CD4-positive, alpha-beta T cell (primary cell): ENCODE results near the gene SLC23A2. TPM values are rescaled to one million over a fixed set of nuclear protein-coding genes. Genes with fewer than 3 reads are reported as not detected.

ENCODE experiments used
- ATAC-seq: fragments of 200-7000 bp; cut with Tn5 transposase; one replicate; pipeline ENCODE4 v1.10.0; 2022; ENCODE audit warnings: mild to moderate bottlenecking; ENCODE audit not compliant: poor library complexity
- CTCF ChIA-PET: fragments of 350-600 bp; sonication (Branson Sonifier 250); formaldehyde crosslinking; loops from one replicate; lab custom pipeline; 2021; ENCODE audit warnings: antibody characterized with exemption, inconsistent platforms; lab: Charles Lee
- POLR2A ChIA-PET: fragments of 350-600 bp; sonication (Branson Sonifier 250); formaldehyde crosslinking; loops from one replicate; lab custom pipeline; 2021; ENCODE audit warnings: antibody characterized with exemption, inconsistent platforms; lab: Charles Lee
- DNase-seq, 14 experiments: peaks; one replicate each; pipeline ENCODE4 v3.0.0-alpha.2; 2013 to 2020; ENCODE audit warnings: mixed read lengths in 2 of 14
- H3K27ac ChIP-seq, 2 donors: one replicate each; pipeline versions ENCODE4 v1.5.1 to v1.7.0; 2013; ENCODE audit warnings: low read length in 2 of 2, low read depth in 1 of 2, mild to moderate bottlenecking in 1 of 2
- H3K27me3 ChIP-seq, 2 experiments: 1 replicate in 1 of 2; 2 replicates in 1 of 2; pipeline versions ENCODE4 v1.6.1 to v1.7.0; 2013; ENCODE audit warnings: low read length in 2 of 2, control low read depth in 1 of 2, mild to moderate bottlenecking in 1 of 2, moderate library complexity in 1 of 2; ENCODE audit not compliant: insufficient read depth in 2 of 2, control insufficient read depth in 1 of 2
- H3K36me3 ChIP-seq: one replicate; pipeline ENCODE4 v1.6.1; 2013; ENCODE audit warnings: low read length, control low read depth; ENCODE audit not compliant: insufficient read depth
- H3K4me1 ChIP-seq: one replicate; pipeline ENCODE4 v1.6.1; 2013; ENCODE audit warnings: low read length, control low read depth; ENCODE audit not compliant: insufficient read depth
- H3K4me3 ChIP-seq: one replicate; pipeline ENCODE4 v1.5.1; 2013; ENCODE audit warnings: mild to moderate bottlenecking, low read length, moderate library complexity
- H3K9me3 ChIP-seq, 2 experiments: 1 replicate in 1 of 2; 2 replicates in 1 of 2; pipeline versions ENCODE4 v1.6.1 to v1.7.0; 2013; ENCODE audit warnings: low read length in 2 of 2, mild to moderate bottlenecking in 2 of 2, control low read depth in 1 of 2, moderate library complexity in 1 of 2; ENCODE audit not compliant: control insufficient read depth in 1 of 2, insufficient read depth in 1 of 2
- H3K27ac Mint-ChIP-seq: one replicate; pipeline ENCODE4 v1.8.0; 2020; ENCODE audit warnings: mixed read lengths
- H3K27me3 Mint-ChIP-seq: one replicate; pipeline ENCODE4 v1.8.0; 2021; ENCODE audit warnings: mixed read lengths
- H3K36me3 Mint-ChIP-seq: one replicate; pipeline ENCODE4 v1.8.0; 2021; ENCODE audit warnings: low read depth, mixed read lengths
- H3K4me1 Mint-ChIP-seq: one replicate; pipeline ENCODE4 v1.8.0; 2021; ENCODE audit warnings: low read depth, mixed read lengths
- H3K4me3 Mint-ChIP-seq: one replicate; pipeline ENCODE4 v1.8.0; 2020; ENCODE audit warnings: mild to moderate bottlenecking, mixed read lengths
- H3K9me3 Mint-ChIP-seq: one replicate; pipeline ENCODE4 v1.8.0; 2020; ENCODE audit warnings: mixed read lengths
- intact Hi-C, 2 experiments: fragments of 100-400 bp; cut with DNase I in 1 of 2; cut with micrococcal nuclease in 1 of 2; formaldehyde crosslinking; loops; one replicate each; pipeline versions ENCODE4 v1.15.1 to v1.9.0; 2023 to 2025; cut with DNase I, micrococcal nuclease
- total RNA-seq, 174 experiments: library from RNA in 2 of 174; stranded (reverse) in 2 of 174; gene quantifications; one replicate each; pipeline ENCODE4 v1.2.3 and lab custom pipeline; 2021 to 2026
- TF ChIP-seq, protein P1 (sequence below): fragments of 200-600 bp; IDR thresholded peaks from one replicate; pipeline ENCODE4 v1.8.0; 2022; ENCODE audit warnings: antibody characterized with exemption, mild to moderate bottlenecking

SLC23A2 gene
- total RNA-seq, 2 experiments from 2014 or later, result 22.8 to 23.0 TPM

GRCh38 chr20:4836935-4837334, 164.4 kb downstream of the SLC23A2 start:
- TF ChIP-seq, protein P1, sequence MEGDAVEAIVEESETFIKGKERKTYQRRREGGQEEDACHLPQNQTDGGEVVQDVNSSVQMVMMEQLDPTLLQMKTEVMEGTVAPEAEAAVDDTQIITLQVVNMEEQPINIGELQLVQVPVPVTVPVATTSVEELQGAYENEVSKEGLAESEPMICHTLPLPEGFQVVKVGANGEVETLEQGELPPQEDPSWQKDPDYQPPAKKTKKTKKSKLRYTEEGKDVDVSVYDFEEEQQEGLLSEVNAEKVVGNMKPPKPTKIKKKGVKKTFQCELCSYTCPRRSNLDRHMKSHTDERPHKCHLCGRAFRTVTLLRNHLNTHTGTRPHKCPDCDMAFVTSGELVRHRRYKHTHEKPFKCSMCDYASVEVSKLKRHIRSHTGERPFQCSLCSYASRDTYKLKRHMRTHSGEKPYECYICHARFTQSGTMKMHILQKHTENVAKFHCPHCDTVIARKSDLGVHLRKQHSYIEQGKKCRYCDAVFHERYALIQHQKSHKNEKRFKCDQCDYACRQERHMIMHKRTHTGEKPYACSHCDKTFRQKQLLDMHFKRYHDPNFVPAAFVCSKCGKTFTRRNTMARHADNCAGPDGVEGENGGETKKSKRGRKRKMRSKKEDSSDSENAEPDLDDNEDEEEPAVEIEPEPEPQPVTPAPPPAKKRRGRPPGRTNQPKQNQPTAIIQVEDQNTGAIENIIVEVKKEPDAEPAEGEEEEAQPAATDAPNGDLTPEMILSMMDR, result no peak
- Histone ChIP-seq H3K27ac (no peak overlapping the region), H3K27me3 (no peaks in the 10 kb centered on the region), H3K4me1 (no peaks in the 10 kb centered on the region), H3K4me3 (no peak overlapping the region), H3K9me3 (no peaks in the 10 kb centered on the region), H3K36me3 (no peaks in the 10 kb centered on the region)
- H3K27me3 Mint-ChIP-seq, result no peaks in the 10 kb centered on the region
- ATAC-seq, result no peak
- no peak overlapping the region for H3K27ac Mint-ChIP-seq
- no peak overlapping the region for H3K4me3 Mint-ChIP-seq
- H3K36me3 Mint-ChIP-seq, result no peaks in the 10 kb centered on the region
- ChIA-PET CTCF (no interaction called here), POLR2A (interaction anchor here (0.6 to 1.0 kb wide), 3 partner anchors 9 to 725 kb away, joined by 3 to 5 read pairs (median 3); no protein-coding TSS in a partner anchor)
- intact Hi-C loops, result no loop called here
- peaks cover 3% of the 10 kb centered on the region for H3K9me3 Mint-ChIP-seq
- no peaks in the 10 kb centered on the region for H3K4me1 Mint-ChIP-seq
- DNase-seq, result no peak

GRCh38 chr20:4836473-4836872, 164.8 kb downstream of the SLC23A2 start:
- CTCF ChIA-PET, result no interaction called here
- Mint-ChIP-seq H3K36me3 (no peaks in the 10 kb centered on the region), H3K27ac (no peak overlapping the region)

DNA sequence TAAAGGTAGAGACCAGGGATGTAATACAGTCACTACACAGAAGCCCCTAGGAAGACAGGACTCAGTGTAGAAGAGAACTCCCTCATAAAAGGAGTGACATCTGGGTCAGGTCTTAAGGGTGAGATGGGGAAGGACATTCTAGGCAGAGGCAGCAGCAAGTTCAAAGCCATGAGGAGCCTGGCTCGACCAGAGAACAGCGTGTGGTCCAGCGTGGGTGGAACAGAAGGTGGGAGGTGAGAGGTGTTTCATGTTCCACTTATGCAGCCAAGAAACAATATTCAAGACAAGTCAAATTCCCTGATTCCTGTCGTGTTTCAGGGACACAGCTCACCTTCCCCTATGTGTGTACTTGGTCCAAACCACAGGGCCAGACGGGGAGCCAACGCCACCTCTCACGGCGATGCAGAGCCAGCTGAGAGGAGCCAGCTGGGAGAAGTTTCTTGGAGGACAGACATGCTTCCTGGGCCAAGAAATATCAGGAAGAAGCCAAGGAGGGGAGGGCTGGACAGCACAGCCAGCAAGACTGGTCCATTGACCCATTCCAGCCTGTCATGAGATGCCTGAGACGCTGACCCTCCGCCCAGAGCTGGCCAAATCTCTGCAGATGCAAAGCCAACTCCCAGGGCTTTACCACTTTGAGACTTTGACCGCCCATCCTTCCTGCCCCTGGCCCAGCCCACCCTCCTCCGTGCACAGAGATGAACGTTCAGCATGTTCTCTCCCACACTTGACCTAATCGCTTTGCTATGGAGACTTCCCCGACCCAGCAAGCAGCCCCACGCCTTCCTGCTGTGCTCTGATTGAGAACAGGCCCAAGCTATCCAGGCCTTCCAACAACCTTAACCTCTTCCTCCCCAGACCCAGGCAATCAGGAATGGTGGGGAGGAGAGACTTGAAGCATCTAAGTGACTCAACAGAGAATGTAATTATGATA, 165.8 kb downstream of the SLC23A2 start:
- H3K27me3 Mint-ChIP-seq, result no peaks in the 10 kb centered on the region
- intact Hi-C loops, result no loop called here
- ATAC-seq, result no peak
- ChIA-PET POLR2A (interaction anchor here (0.6 kb wide), 1 partner anchor 13 kb away, joined by 3 read pairs; no protein-coding TSS in a partner anchor), CTCF (no interaction called here)
- no peak overlapping the region for H3K4me3 Mint-ChIP-seq
- no peaks in the 10 kb centered on the region for H3K36me3 Mint-ChIP-seq
- DNase-seq, result no peak
- Histone ChIP-seq H3K4me3 (no peak overlapping the region), H3K4me1 (no peaks in the 10 kb centered on the region), H3K27me3 (no peaks in the 10 kb centered on the region), H3K27ac (no peak overlapping the region), H3K36me3 (no peaks in the 10 kb centered on the region), H3K9me3 (no peaks in the 10 kb centered on the region)
- peaks cover 6% of the 10 kb centered on the region for H3K9me3 Mint-ChIP-seq
- H3K4me1 Mint-ChIP-seq, result no peaks in the 10 kb centered on the region
- TF ChIP-seq, protein P1, result no peak
- H3K27ac Mint-ChIP-seq, result no peak overlapping the region

More at GRCh38 chr20:4836473-4836872, 164.8 kb downstream of the SLC23A2 start:
- Histone ChIP-seq H3K27me3 (no peaks in the 10 kb centered on the region), H3K4me1 (no peaks in the 10 kb centered on the region), H3K36me3 (no peaks in the 10 kb centered on the region), H3K4me3 (no peak overlapping the region), H3K27ac (no peak overlapping the region), H3K9me3 (no peaks in the 10 kb centered on the region)
- Mint-ChIP-seq H3K27me3 (no peaks in the 10 kb centered on the region), H3K9me3 (peaks cover 6% of the 10 kb centered on the region), H3K4me3 (no peak overlapping the region), H3K4me1 (no peaks in the 10 kb centered on the region)
- DNase-seq (no peak), ATAC-seq (no peak)
- TF ChIP-seq, protein P1, result no peak
- POLR2A ChIA-PET, result interaction anchor here (0.6 to 1.0 kb wide), 3 partner anchors 9 to 724 kb away, joined by 3 to 5 read pairs (median 3); no protein-coding TSS in a partner anchor
- intact Hi-C loops, result no loop called here
